A673 (cell line): Measurements from ENCODE around the gene ARHGAP22. TPM values are rescaled to one million over a fixed set of nuclear protein-coding genes. Genes with fewer than 3 reads are reported as not detected.

Experiments used
- BruUV-seq: library from RNA; stranded (reverse); fragments of 400-500 nt; replicated peaks from 2 replicates; lab custom pipeline; 2021; lab: Mats Ljungman, UMichigan
- CTCF ChIA-PET: fragments of 300-600 bp; sonication (Branson Sonifier 250); formaldehyde crosslinking; loops from one replicate; lab custom pipeline; 2022; ENCODE audit warnings: antibody characterized with exemption; lab: Charles Lee
- POLR2A ChIA-PET: fragments of 300-600 bp; sonication (Branson Sonifier 250); formaldehyde crosslinking; loops from one replicate; lab custom pipeline; 2022; ENCODE audit warnings: antibody characterized with exemption; ENCODE audit not compliant: low non-redundant PET; lab: Charles Lee
- DNase-seq: peaks from one replicate; pipeline ENCODE4 v3.0.0-alpha.2; 2015; ENCODE audit warnings: low spot score
- H3K27ac ChIP-seq: fragments of 200-600 bp; sonication (generic); 2 replicates; pipeline ENCODE4 v1.5.1; 2016; ENCODE audit warnings: mixed run types, low read depth, mild to moderate bottlenecking, mixed read lengths, antibody characterized with exemption, low read length; ENCODE audit not compliant: poor library complexity, severe bottlenecking
- H3K27me3 ChIP-seq: fragments of 200-600 bp; sonication (generic); replicated peaks from 2 replicates; pipeline ENCODE4 v1.6.1; 2017; ENCODE audit warnings: mixed run types, low read depth, mild to moderate bottlenecking, mixed read lengths, antibody characterized with exemption, low read length; ENCODE audit not compliant: insufficient read depth, poor library complexity
- H3K36me3 ChIP-seq: fragments of 200-600 bp; sonication (generic); 2 replicates; pipeline ENCODE4 v1.6.1; 2016; ENCODE audit warnings: mixed run types, mild to moderate bottlenecking, mixed read lengths, antibody characterized with exemption, low read length; ENCODE audit not compliant: insufficient read depth, poor library complexity, severe bottlenecking
- H3K4me1 ChIP-seq: fragments of 200-600 bp; sonication (generic); 2 replicates; pipeline ENCODE4 v1.6.1; 2017; ENCODE audit warnings: mixed run types, mild to moderate bottlenecking, mixed read lengths, antibody characterized with exemption, low read length; ENCODE audit not compliant: insufficient read depth, poor library complexity, severe bottlenecking
- H3K4me3 ChIP-seq: fragments of 200-600 bp; sonication (generic); 2 replicates; pipeline ENCODE4 v1.5.1; 2016; ENCODE audit warnings: low read depth, mixed run types, mild to moderate bottlenecking, mixed read lengths, low read length; ENCODE audit not compliant: poor library complexity, severe bottlenecking
- H3K9me3 ChIP-seq: fragments of 200-600 bp; sonication (generic); 2 replicates; pipeline ENCODE4 v1.6.1; 2016; ENCODE audit warnings: mixed run types, low read depth, mild to moderate bottlenecking, mixed read lengths, antibody characterized with exemption, low read length; ENCODE audit not compliant: poor library complexity, severe bottlenecking
- CTCF ChIP-seq: fragments of 300-800, 200-600 bp; sonication (generic); conservative IDR thresholded peaks from 2 replicates; pipeline ENCODE4 v1.5.1; 2017; ENCODE audit warnings: low read depth, mild to moderate bottlenecking, antibody characterized with exemption, low read length, moderate library complexity, mixed read lengths
- EZH2 ChIP-seq: fragments of 200-600 bp; sonication (generic); IDR thresholded peaks from 2 replicates; pipeline ENCODE4 v1.6.1; 2017; ENCODE audit warnings: borderline replicate concordance, low read depth, mild to moderate bottlenecking, mixed read lengths, antibody characterized with exemption, low read length; ENCODE audit not compliant: poor library complexity, severe bottlenecking
- intact Hi-C: fragments of 100-400 bp; cut with micrococcal nuclease; formaldehyde crosslinking; loops from one replicate; pipeline ENCODE4 v1.10.0; 2022; ENCODE audit not compliant: unreplicated experiment
- total RNA-seq: library from RNA; stranded (reverse); gene quantifications from 2 replicates; pipeline ENCODE4 v1.2.3, GENCODE V29; 2021

Gene ARHGAP22
- total RNA-seq, 1 experiment from 2014 or later: 0.47 TPM

- no peak for DNase-seq
- BruUV-seq: no TSS peak
- Histone ChIP-seq H3K36me3 (no peaks in the 10 kb centered on the region), H3K9me3 (no peaks in the 10 kb centered on the region), H3K27ac (no peak overlapping the region), H3K4me3 (no peak overlapping the region), H3K27me3 (peaks cover 19% of the 10 kb centered on the region), H3K4me1 (no peaks in the 10 kb centered on the region)
- ChIA-PET CTCF (interaction anchor here (1.4 kb wide), 1 partner anchor 34 kb away, joined by 3 read pairs; no protein-coding TSS in a partner anchor), POLR2A (no interaction called here)
- intact Hi-C loops: no loop called here
- no peak for TF ChIP-seq CTCF
- TF ChIP-seq EZH2: no peak
These were observed 18.8 kb upstream of the ARHGAP22 start for GRCh38 chr10:48623607-48624132.

GRCh38 chr10:48623009-48623408 lies 18.1 kb upstream of the ARHGAP22 start:
- DNase-seq: no peak
- Histone ChIP-seq H3K9me3 (no peaks in the 10 kb centered on the region), H3K4me3 (no peak overlapping the region), H3K36me3 (no peaks in the 10 kb centered on the region), H3K4me1 (no peaks in the 10 kb centered on the region), H3K27ac (no peak overlapping the region), H3K27me3 (peaks cover 25% of the 10 kb centered on the region)
- TF ChIP-seq CTCF: no peak
- TF ChIP-seq EZH2: no peak
- ChIA-PET POLR2A (no interaction called here), CTCF (no interaction called here)
- intact Hi-C loops: no loop called here
- BruUV-seq: no TSS peak

- no TSS peak for BruUV-seq
- H3K4me3 ChIP-seq: no peak overlapping the region
- H3K27me3 ChIP-seq: peaks cover 31% of the 10 kb centered on the region
- intact Hi-C loops: no loop called here
- H3K4me1 ChIP-seq: no peaks in the 10 kb centered on the region
- POLR2A ChIA-PET: no interaction called here
- H3K36me3 ChIP-seq: no peaks in the 10 kb centered on the region
- CTCF ChIA-PET: no interaction called here
- no peak overlapping the region for H3K27ac ChIP-seq
- DNase-seq: no peak
- TF ChIP-seq EZH2: no peak
- TF ChIP-seq CTCF: no peak
- H3K9me3 ChIP-seq: no peaks in the 10 kb centered on the region
These were observed 15.8 kb upstream of the ARHGAP22 start for GRCh38 chr10:48620719-48621118.
